ENCODE data around the gene BTAF1.
A peak's percentile ranks its signal among the peaks of the same experiment; 100 is the strongest.

The BTAF1 gene

DNA sequence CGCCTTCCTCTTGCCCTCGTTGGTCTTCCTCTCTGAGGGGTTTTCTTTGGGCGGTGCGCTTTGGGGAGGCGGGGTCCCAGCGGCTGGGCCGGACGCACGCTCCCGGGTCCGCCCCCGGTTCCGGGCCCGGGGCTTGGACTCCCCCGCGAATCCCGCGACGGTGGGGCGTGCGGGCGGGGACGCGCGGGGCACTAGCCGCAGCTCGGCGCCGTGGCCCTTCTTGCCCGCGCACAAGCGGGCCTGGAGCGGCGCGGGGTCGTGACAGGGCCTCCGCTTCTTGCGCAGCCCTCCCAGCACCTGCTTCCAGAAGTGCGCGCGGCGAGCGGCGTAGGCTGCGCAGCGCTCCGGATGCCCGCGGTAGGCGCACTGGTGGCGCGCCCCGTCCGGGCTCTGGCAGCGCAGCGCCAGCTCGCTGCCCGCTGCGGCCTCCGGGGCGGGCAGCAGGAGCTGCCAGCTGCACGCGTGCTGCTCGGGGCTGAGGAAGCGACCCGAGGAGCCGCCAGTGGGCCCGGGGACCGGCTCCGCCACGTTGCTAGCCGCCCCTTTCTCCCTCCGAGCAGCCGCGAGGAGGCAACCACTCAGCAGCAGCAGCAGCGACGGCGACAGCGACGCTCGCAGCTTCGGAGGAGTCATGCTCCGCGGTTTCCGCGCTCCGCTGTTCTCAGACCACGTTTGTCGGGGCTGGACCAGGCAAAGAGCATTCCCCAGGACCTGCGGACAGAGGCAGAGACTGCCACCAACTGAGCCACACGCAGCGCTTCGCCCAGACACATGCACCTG, 15.0 kb upstream of the BTAF1 start:
- peak; percentile 34 to 68 (median 48) for DNase-seq (ENCODE audit: low read depth in 3 of 3)

GRCh38 chr10:91909117-91909677, 14.4 kb upstream of the BTAF1 start, which contains the start of gene FGFBP3:
FGFBP3 (minus strand) TSS chr10:91909486; CDS start chr10:91908969, 517 bp downstream.
- peak in 1 of 3 experiments; percentile 34 for DNase-seq (ENCODE audit: low read depth in 3 of 3)

DNA sequence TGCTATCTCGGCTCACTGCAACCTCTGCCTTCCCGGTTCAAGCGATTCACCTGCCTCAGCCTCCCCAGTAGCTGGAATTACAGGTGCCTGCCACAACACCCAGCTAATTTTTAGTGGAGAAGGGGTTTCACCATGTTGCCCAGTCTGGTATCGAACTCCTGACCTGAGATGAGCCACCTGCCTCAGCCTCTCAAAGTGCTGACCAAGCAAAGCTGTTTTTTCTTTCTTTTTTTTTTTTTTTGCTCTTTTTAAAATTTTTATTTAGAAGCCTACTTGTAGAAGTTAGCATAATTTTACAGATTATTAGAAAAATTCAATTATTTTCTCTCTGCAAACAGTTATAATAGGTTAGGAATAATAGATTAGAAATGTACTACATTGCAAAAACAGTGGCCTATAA, 13.1 kb upstream of the BTAF1 start:
- no peak for DNase-seq (ENCODE audit: low read depth in 3 of 3)

DNA sequence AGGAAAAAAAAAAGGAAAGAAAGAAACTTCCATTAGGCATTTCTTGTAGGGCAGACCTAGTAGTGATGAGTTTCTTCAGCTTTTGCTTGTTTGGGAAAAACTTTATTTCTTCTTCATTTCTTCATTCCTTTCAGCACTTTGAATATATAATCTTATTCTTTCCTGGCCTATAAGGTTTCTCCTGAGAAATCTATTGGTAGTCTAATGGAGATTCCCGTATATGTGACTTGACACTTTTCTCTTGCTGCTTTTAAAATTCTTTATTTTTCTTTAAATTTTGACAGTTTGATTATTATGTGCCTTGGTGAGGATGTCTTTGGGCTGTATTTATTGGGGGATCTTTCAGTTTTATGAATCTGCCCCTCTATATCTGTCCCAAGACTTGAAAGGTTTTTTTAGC, 3.9 kb upstream of the BTAF1 start:
- no peak for DNase-seq (ENCODE audit: low read depth in 3 of 3)

DNA sequence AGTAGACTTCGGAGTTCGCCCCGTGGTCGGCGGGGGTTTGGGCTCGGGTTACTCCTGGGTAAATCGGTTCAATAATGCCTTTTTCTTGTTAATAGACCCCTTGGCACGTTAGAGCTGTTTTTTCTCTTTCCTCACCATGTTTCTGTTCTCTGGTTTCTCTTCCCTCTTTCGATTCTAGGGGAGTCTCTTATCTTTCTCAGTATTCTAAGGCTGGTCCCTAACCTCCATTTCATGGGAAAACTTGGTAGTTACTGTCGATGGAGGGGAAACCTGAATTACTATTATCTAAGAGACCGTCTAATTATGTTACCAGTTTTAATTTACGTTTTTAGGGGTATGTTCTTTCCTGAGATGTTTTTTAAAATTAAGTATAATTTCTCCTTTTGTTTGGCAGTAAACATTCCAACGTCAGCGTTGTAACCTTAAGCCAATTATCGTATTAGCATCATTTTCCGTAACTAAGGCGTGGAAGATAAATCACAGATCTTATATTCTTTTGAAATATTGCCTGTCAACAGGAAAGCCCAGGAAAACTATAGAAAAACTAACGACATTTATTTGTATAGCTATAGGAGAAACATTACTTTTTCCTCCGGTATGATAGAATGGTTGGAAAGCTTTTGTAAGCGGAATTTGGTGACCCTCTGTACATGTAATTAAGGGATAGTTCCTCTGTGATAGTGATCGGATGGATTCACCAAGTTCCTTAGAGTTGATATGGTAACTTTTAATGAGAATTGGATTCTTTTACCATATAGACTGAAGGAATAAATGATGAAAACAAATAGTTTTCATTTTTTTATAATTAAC, 847 bp downstream of the BTAF1 start:
- DNase-seq (ENCODE audit: low read depth in 3 of 3): no peak

DNA sequence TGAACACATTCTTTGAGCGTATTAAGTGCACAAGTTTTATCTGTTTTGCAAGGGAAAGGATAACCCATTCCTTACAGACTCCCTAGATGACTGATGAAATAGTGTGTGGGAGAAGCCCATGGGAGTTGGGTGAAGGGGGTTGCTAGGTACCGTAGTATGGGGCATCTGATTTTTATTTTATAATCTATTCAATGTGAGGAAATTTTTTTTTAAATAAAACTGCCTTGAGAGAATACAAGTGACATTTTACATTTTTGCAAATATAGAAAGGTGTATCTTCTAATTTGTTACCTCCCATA, 1.4 kb downstream of the BTAF1 start:
- DNase-seq (ENCODE audit: low read depth in 3 of 3): no peak

GRCh38 chr10:91930939-91931338, 7.4 kb downstream of the BTAF1 start:
- no peak for DNase-seq (ENCODE audit: low read depth in 3 of 3)

GRCh38 chr10:91931526-91932190, 8.1 kb downstream of the BTAF1 start:
- no peak for DNase-seq (ENCODE audit: low read depth in 3 of 3)

GRCh38 chr10:91932737-91933136, 9.2 kb downstream of the BTAF1 start:
- no peak for DNase-seq (ENCODE audit: low read depth in 3 of 3)

- no peak for DNase-seq (ENCODE audit: low read depth in 3 of 3)
These were observed 12.3 kb downstream of the BTAF1 start for GRCh38 chr10:91935886-91936285.

DNA sequence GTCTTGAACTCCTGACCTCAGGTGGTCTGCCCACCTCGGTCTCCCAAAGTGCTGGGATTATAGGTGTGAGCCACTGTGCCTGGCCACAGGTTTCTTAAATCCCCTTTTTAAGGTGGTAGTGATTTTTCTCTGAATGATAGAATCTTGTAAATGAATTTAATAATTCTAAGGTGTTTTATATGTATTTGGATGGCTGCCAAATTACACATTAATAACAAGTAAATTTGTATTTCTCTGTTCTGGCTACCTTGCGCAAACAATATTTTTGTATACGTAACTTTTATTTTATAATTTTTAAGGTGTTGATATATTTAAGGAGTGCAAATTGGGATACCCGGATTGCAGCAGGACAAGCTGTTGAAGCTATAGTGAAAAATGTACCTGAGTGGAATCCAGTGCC, 16.1 kb downstream of the BTAF1 start:
- no peak for DNase-seq (ENCODE audit: low read depth in 3 of 3)

- no peak for DNase-seq (ENCODE audit: low read depth in 3 of 3)
These were observed 17.9 kb downstream of the BTAF1 start for GRCh38 chr10:91941426-91941825.

DNA sequence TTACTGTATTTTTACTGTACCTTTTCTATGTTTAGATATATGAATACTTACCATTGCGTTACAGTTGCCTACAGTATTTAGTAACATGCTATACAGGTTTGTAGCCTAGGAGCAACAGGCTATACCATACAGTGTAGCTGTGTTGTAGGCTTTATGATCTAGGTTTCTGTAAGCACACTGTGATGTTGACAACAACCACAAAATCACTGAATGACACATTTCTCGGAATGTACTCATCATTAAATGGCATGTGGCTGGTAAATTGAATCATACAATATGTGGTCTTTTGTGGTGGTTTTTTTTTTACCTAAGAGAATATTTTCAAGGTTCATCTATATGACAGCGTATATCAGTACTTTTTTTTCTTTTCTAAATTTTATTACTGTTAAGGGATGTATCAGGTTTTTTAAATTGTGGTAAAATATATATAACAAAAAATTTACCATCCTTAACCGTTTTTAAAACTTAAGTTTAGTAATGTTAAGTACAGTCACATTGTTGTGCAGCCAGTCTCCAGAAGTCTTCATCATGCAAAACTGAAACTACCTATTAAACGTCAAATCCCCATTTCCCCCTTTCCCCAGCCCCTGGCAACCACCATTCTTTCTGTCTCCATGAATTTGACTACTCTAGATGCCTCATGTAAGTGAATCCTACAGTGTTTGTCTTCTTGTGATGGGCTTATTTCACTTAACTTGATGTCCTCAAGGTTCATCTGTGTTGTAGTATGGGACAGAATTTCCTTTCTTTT, 21.5 kb downstream of the BTAF1 start:
- DNase-seq (ENCODE audit: low read depth in 3 of 3): no peak

GRCh38 chr10:91953600-91954160, 30.1 kb downstream of the BTAF1 start:
- no peak for DNase-seq (ENCODE audit: low read depth in 3 of 3)

DNA sequence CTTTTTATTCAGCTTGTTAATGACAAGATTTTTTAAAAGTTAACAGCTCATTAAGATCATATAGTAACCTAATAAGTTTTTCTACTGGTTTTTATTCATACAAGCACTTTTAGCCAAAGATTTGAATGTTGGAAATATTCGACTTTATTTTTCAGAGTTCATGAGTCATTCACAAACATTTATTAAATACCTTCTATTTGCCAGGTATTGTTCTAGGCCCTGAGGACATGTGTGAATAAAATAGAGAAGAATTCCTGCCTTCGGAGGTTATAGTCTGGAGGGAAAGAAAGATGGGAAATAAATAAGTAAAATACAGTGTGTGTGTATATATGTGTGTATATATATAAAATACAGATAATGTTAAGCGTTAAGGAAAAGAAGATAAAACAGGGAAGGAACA, 31.5 kb downstream of the BTAF1 start:
- DNase-seq (ENCODE audit: low read depth in 3 of 3): no peak

DNA sequence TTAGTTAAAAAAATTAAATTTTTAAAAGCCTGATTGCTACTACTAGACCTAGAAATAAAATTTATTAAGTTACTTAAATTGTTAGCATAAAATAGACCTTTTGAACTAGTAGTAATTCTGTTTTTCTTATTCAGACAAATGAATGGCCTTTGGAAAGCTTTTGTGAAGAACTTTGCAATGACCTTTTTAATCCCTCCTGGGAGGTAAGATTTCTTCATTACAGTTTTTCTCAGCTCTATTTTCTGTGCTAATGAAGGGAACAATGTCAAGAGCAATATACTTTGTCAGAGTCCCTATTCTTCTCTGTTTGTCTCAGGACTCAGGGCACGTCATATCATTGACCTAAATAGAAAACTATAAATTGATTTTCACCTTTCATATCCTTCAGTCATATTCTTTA, 33.5 kb downstream of the BTAF1 start:
- no peak for DNase-seq (ENCODE audit: low read depth in 3 of 3)

- DNase-seq (ENCODE audit: low read depth in 3 of 3): no peak
These were observed 45.7 kb downstream of the BTAF1 start for GRCh38 chr10:91969297-91969696.

DNA sequence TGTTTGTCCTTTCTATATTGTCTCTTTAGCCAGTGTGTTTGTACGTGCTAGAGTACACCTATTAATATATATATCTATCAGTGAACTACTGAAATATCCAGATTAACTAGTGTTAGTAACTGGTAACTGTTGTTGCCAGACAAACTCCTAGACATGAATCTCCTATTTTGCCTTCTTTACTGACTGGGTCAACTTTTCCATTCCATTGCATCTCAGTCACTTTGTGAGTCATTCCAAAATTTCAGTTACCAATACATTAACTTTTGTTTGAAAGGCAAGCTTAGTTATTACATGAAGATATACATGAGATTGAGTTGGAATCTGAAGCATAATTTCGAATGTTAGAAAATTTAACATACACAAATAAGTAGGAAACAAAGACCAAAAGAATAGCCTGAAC, 51.4 kb downstream of the BTAF1 start:
- DNase-seq (ENCODE audit: low read depth in 3 of 3): no peak

- DNase-seq (ENCODE audit: low read depth in 3 of 3): no peak
These were observed 51.9 kb downstream of the BTAF1 start for GRCh38 chr10:91975438-91975837.

DNA sequence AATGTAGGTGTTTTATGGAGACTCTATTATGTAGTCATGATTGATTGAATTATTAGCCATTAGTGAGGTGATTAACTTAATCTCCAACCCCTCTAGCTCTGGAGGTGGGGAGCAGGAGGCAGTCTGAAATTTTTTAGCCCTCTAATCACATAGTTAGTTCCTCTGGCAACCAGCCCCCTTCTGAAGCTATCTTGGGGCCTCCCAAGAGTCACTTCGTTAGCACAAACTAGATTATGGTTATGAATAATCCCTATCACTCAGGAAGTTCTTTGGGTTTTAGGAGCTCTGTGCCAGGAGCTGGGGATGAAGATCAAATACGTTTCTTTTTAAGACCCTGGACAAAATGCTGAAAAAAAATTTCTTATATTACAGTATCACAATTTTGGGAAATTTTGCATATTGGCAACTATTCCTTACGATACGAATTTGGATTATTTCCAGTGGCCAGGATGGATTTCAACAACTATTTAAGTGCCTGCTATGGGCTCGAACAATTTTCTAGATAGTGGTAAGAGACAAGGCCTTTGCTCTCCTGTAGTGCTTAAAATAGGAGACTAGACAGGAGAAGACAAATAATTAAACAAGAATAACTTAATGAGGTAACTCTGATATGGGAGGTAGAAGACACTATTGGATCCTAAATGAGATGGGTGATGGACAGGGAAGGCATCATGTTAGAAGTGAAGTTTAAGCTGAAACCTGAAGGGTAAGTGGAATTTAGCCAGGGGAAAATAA, 52.9 kb downstream of the BTAF1 start:
- no peak for DNase-seq (ENCODE audit: low read depth in 3 of 3)

- no peak for DNase-seq (ENCODE audit: low read depth in 3 of 3)
These were observed 53.9 kb downstream of the BTAF1 start for GRCh38 chr10:91977491-91977890.
